ENCODE data around the gene MAST1. TPM values are rescaled to one million over a fixed set of nuclear protein-coding genes. Genes with fewer than 3 reads are reported as not detected.

MAST1 gene
- total and polyA plus RNA-seq, 2 experiments from 2014 or later, result 13.9 to 19.9 TPM

- Histone ChIP-seq H3K36me3 (ENCODE audit: insufficient read depth) (no peaks in the 10 kb centered on the region), H3K79me2 (replicated peaks; ENCODE audit: insufficient read depth) (peaks cover 3% of the 10 kb centered on the region), H3K9me2 (ENCODE audit: insufficient read depth) (no peaks in the 10 kb centered on the region; the same call in 1 of the 2 replicates), H3K27ac (ENCODE audit: low read depth) (no peak overlapping the region), H3F3A (replicated peaks; ENCODE audit: low read depth) (peaks cover 26% of the 10 kb centered on the region), H3K4me2 (peak overlapping the region; percentile 91), H3K4me3 (peak overlapping the region; percentile 93; the same call in 1 of the 2 replicates), H3K4me1 (ENCODE audit: insufficient read depth) (no peaks in the 10 kb centered on the region; the same call in 1 of the 2 replicates), H2AFZ (no peak overlapping the region), H4K20me1 (replicated peaks; ENCODE audit: insufficient read depth) (no peaks in the 10 kb centered on the region), H3K27me3 (ENCODE audit: insufficient read depth) (peaks cover 18% of the 10 kb centered on the region)
- peak overlapping the region; percentile 77 for H3K4me3 Mint-ChIP-seq
- DNase-seq (ENCODE audit: low spot score), result no peak
- H3K27me3 Mint-ChIP-seq (ENCODE audit: insufficient read depth, low read depth, poor library complexity), result peaks cover 38% of the 10 kb centered on the region
- no peak overlapping the region for H3K27ac Mint-ChIP-seq
- no peak for ATAC-seq
- peaks cover 13% of the 10 kb centered on the region for H3K4me1 Mint-ChIP-seq
- H3K36me3 Mint-ChIP-seq (ENCODE audit: low read depth), result peaks cover 15% of the 10 kb centered on the region; the same call in 2 of the 3 replicates
- H3K9me3 Mint-ChIP-seq, result peaks cover 22% of the 10 kb centered on the region
- TF ChIP-seq STAT1 (IDR thresholded peaks at IDR 0.05; ENCODE audit: unreplicated experiment) (no peak), POLR2AphosphoS5 (IDR thresholded peaks at IDR 0.05; ENCODE audit: low read depth) (no peak), CTCF (conservative IDR thresholded peaks at IDR 0.05; ENCODE audit: low read depth in 2 of 2) (no peak), ZNF331 (CRISPR knock-in tag; IDR thresholded peaks at IDR 0.05; ENCODE audit: low read depth) (no peak), EZH2 (IDR thresholded peaks at IDR 0.05; ENCODE audit: low read depth, unreplicated experiment) (no peak), EZH2phosphoT487 (IDR thresholded peaks at IDR 0.05; ENCODE audit: unreplicated experiment) (no peak)
- TF ChIP-seq, protein P1, sequence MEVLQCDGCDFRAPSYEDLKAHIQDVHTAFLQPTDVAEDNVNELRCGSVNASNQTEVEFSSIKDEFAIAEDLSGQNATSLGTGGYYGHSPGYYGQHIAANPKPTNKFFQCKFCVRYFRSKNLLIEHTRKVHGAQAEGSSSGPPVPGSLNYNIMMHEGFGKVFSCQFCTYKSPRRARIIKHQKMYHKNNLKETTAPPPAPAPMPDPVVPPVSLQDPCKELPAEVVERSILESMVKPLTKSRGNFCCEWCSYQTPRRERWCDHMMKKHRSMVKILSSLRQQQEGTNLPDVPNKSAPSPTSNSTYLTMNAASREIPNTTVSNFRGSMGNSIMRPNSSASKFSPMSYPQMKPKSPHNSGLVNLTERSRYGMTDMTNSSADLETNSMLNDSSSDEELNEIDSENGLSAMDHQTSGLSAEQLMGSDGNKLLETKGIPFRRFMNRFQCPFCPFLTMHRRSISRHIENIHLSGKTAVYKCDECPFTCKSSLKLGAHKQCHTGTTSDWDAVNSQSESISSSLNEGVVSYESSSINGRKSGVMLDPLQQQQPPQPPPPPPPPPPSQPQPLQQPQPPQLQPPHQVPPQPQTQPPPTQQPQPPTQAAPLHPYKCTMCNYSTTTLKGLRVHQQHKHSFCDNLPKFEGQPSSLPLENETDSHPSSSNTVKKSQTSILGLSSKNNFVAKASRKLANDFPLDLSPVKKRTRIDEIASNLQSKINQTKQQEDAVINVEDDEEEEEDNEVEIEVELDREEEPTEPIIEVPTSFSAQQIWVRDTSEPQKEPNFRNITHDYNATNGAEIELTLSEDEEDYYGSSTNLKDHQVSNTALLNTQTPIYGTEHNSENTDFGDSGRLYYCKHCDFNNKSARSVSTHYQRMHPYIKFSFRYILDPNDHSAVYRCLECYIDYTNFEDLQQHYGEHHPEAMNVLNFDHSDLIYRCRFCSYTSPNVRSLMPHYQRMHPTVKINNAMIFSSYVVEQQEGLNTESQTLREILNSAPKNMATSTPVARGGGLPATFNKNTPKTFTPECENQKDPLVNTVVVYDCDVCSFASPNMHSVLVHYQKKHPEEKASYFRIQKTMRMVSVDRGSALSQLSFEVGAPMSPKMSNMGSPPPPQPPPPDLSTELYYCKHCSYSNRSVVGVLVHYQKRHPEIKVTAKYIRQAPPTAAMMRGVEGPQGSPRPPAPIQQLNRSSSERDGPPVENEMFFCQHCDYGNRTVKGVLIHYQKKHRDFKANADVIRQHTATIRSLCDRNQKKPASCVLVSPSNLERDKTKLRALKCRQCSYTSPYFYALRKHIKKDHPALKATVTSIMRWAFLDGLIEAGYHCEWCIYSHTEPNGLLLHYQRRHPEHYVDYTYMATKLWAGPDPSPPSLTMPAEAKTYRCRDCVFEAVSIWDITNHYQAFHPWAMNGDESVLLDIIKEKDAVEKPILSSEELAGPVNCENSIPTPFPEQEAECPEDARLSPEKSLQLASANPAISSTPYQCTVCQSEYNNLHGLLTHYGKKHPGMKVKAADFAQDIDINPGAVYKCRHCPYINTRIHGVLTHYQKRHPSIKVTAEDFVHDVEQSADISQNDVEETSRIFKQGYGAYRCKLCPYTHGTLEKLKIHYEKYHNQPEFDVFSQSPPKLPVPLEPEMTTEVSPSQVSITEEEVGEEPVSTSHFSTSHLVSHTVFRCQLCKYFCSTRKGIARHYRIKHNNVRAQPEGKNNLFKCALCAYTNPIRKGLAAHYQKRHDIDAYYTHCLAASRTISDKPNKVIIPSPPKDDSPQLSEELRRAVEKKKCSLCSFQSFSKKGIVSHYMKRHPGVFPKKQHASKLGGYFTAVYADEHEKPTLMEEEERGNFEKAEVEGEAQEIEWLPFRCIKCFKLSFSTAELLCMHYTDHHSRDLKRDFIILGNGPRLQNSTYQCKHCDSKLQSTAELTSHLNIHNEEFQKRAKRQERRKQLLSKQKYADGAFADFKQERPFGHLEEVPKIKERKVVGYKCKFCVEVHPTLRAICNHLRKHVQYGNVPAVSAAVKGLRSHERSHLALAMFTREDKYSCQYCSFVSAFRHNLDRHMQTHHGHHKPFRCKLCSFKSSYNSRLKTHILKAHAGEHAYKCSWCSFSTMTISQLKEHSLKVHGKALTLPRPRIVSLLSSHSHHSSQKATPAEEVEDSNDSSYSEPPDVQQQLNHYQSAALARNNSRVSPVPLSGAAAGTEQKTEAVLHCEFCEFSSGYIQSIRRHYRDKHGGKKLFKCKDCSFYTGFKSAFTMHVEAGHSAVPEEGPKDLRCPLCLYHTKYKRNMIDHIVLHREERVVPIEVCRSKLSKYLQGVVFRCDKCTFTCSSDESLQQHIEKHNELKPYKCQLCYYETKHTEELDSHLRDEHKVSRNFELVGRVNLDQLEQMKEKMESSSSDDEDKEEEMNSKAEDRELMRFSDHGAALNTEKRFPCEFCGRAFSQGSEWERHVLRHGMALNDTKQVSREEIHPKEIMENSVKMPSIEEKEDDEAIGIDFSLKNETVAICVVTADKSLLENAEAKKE (CRISPR knock-in tag; IDR thresholded peaks at IDR 0.05), result no peak
Measured at GRCh38 chr19:12886651-12886968, 48.3 kb downstream of the MAST1 start.

All from GM23338 (cell line).